ENCODE data around the gene CACNA1S.

Gene CACNA1S

GRCh38 chr1:201065686-201066085 lies 46.5 kb downstream of the CACNA1S start:
- no peak for TF ChIP-seq CTCF (IDR thresholded peaks at IDR 0.05)
- Histone ChIP-seq H3K4me3 (no peak overlapping the region), H3K36me3 (no peaks in the 10 kb centered on the region), H3K4me1 (peaks cover 0 to 10% (median 6%) of the 10 kb centered on the region in 4 donors), H3K27me3 (peaks cover 0 to 8% of the 10 kb centered on the region in 2 donors), H3K27ac (no peak overlapping the region), H3K9me3 (no peaks in the 10 kb centered on the region)
- intact Hi-C loops (cut with DNase I; ENCODE audit: low total_unique reads): no loop called here
- DNase-seq: no peak

- no peak overlapping the region for H3K27ac ChIP-seq
- TF ChIP-seq CTCF (IDR thresholded peaks at IDR 0.05): no peak
Measured at GRCh38 chr1:201064806-201065205, 47.4 kb downstream of the CACNA1S start.

GRCh38 chr1:201063145-201063544 lies 49.1 kb downstream of the CACNA1S start:
- Histone ChIP-seq H3K4me1 (peaks cover 0 to 19% (median 16%) of the 10 kb centered on the region in 4 donors), H3K27me3 (peaks cover 0 to 8% of the 10 kb centered on the region in 2 donors), H3K36me3 (no peaks in the 10 kb centered on the region), H3K9me3 (no peaks in the 10 kb centered on the region), H3K27ac (no peak overlapping the region), H3K4me3 (no peak overlapping the region)
- intact Hi-C loops (cut with DNase I; ENCODE audit: low total_unique reads): no loop called here
- no peak for TF ChIP-seq CTCF (IDR thresholded peaks at IDR 0.05)
- no peak for DNase-seq

More at GRCh38 chr1:201064806-201065205, 47.4 kb downstream of the CACNA1S start:
- Histone ChIP-seq H3K27me3 (peaks cover 0 to 8% of the 10 kb centered on the region in 2 donors), H3K4me1 (peaks cover 0 to 18% (median 15%) of the 10 kb centered on the region in 4 donors), H3K36me3 (no peaks in the 10 kb centered on the region), H3K4me3 (no peak overlapping the region), H3K9me3 (no peaks in the 10 kb centered on the region)
- intact Hi-C loops (cut with DNase I; ENCODE audit: low total_unique reads): no loop called here
- DNase-seq: no peak

- no peak for DNase-seq
- no peak overlapping the region for H3K27ac ChIP-seq
- no peak for TF ChIP-seq CTCF (IDR thresholded peaks at IDR 0.05)
- intact Hi-C loops (cut with DNase I; ENCODE audit: low total_unique reads): no loop called here
- H3K4me3 ChIP-seq: no peak overlapping the region
- H3K9me3 ChIP-seq: no peaks in the 10 kb centered on the region
- peaks cover 0 to 8% of the 10 kb centered on the region in 2 donors for H3K27me3 ChIP-seq
- no peaks in the 10 kb centered on the region for H3K36me3 ChIP-seq
- peaks cover 0 to 19% (median 16%) of the 10 kb centered on the region in 4 donors for H3K4me1 ChIP-seq
Measured at GRCh38 chr1:201062511-201063091, 49.6 kb downstream of the CACNA1S start.

- H3K4me3 ChIP-seq: no peak overlapping the region
- no peaks in the 10 kb centered on the region for H3K9me3 ChIP-seq
- H3K36me3 ChIP-seq: no peaks in the 10 kb centered on the region
- intact Hi-C loops (cut with DNase I; ENCODE audit: low total_unique reads): no loop called here
- TF ChIP-seq CTCF (IDR thresholded peaks at IDR 0.05): no peak
- H3K4me1 ChIP-seq: peaks cover 0 to 19% (median 16%) of the 10 kb centered on the region in 4 donors
- H3K27ac ChIP-seq: no peak overlapping the region
- H3K27me3 ChIP-seq: peaks cover 0 to 8% of the 10 kb centered on the region in 2 donors
- DNase-seq: no peak
Measured at GRCh38 chr1:201061886-201062285, 50.3 kb downstream of the CACNA1S start.
